Panc1 (cell line): ENCODE results near the gene EDDM13.

ENCODE experiments used
- CTCF ChIP-seq: fragments of 450-650 bp; IDR thresholded peaks from 2 replicates; pipeline ENCODE4 v1.5.1; 2017; ENCODE audit warnings: mild to moderate bottlenecking
- TF ChIP-seq, protein P1 (sequence below), 2 experiments: IDR thresholded peaks; 2 replicates each; pipeline ENCODE4 v1.6.1; 2011 to 2012; ENCODE audit warnings: low read depth in 2 of 2, control low read depth in 1 of 2, low read length in 1 of 2, mild to moderate bottlenecking in 1 of 2, moderate library complexity in 1 of 2; ENCODE audit not compliant: insufficient read depth in 1 of 2

- no peak for TF ChIP-seq CTCF
- TF ChIP-seq, protein P1, sequence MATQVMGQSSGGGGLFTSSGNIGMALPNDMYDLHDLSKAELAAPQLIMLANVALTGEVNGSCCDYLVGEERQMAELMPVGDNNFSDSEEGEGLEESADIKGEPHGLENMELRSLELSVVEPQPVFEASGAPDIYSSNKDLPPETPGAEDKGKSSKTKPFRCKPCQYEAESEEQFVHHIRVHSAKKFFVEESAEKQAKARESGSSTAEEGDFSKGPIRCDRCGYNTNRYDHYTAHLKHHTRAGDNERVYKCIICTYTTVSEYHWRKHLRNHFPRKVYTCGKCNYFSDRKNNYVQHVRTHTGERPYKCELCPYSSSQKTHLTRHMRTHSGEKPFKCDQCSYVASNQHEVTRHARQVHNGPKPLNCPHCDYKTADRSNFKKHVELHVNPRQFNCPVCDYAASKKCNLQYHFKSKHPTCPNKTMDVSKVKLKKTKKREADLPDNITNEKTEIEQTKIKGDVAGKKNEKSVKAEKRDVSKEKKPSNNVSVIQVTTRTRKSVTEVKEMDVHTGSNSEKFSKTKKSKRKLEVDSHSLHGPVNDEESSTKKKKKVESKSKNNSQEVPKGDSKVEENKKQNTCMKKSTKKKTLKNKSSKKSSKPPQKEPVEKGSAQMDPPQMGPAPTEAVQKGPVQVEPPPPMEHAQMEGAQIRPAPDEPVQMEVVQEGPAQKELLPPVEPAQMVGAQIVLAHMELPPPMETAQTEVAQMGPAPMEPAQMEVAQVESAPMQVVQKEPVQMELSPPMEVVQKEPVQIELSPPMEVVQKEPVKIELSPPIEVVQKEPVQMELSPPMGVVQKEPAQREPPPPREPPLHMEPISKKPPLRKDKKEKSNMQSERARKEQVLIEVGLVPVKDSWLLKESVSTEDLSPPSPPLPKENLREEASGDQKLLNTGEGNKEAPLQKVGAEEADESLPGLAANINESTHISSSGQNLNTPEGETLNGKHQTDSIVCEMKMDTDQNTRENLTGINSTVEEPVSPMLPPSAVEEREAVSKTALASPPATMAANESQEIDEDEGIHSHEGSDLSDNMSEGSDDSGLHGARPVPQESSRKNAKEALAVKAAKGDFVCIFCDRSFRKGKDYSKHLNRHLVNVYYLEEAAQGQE (IDR thresholded peaks at IDR 0.05; ENCODE audit: insufficient read depth in 1 of 2, low read depth in 2 of 2, low read length in 1 of 2): no peak
Measured at GRCh38 chr19:56301155-56301554, 28.6 kb downstream of the EDDM13 start.
